Transverse colon (tissue), 4 donors: Measurements from ENCODE around the gene PEAR1. TPM values are rescaled to one million over a fixed set of nuclear protein-coding genes. Genes with fewer than 3 reads are reported as not detected.
A peak's percentile ranks its signal among the peaks of the same experiment; 100 is the strongest.

Experiments used
- DNase-seq: peaks from one replicate; pipeline ENCODE4 v3.0.0-alpha.2; 2019
- H3K27ac ChIP-seq, 4 donors: fragments of 200-600 bp; sonication (generic); 2 replicates each; pipeline ENCODE4 v1.5.1; 2016 to 2018; ENCODE audit warnings: inconsistent platforms in 4 of 4
- H3K27me3 ChIP-seq: fragments of 200-600 bp; sonication (generic); 2 replicates; pipeline ENCODE4 v1.5.1; 2017; ENCODE audit warnings: inconsistent platforms
- H3K36me3 ChIP-seq, 4 donors: fragments of 200-600 bp; sonication (generic); 2 replicates each; pipeline ENCODE4 v1.5.1; 2017 to 2019; ENCODE audit warnings: inconsistent platforms in 4 of 4
- H3K4me1 ChIP-seq, 4 donors: fragments of 200-600 bp; sonication (generic); 2 replicates each; pipeline ENCODE4 v1.5.1; 2017 to 2020; ENCODE audit warnings: inconsistent platforms in 4 of 4
- H3K4me3 ChIP-seq, 4 donors: fragments of 200-600 bp; sonication (generic); 1 replicate in 1 of 4; 2 replicates in 3 of 4; pipeline versions ENCODE4 v1.5.1 to v1.6.1; 2017 to 2019; ENCODE audit warnings: inconsistent platforms in 4 of 4
- H3K9me3 ChIP-seq, 2 donors: fragments of 200-600 bp; sonication (generic); 2 replicates each; pipeline ENCODE4 v1.5.1; 2017 to 2019; ENCODE audit warnings: inconsistent platforms in 2 of 2
- CTCF ChIP-seq, 5 experiments: fragments of 200-600 bp in 3 of 5; fragments of 450-650 bp in 2 of 5; sonication (generic) in 3 of 5; IDR thresholded peaks; 1 replicate in 2 of 5; 2 replicates in 3 of 5; pipeline ENCODE4 v1.5.1; 2016 to 2017; ENCODE audit warnings: antibody characterized with exemption in 5 of 5, inconsistent platforms in 3 of 5, mild to moderate bottlenecking in 2 of 5, moderate library complexity in 1 of 5
- EP300 ChIP-seq: sonication (generic); formaldehyde crosslinking; IDR thresholded peaks from one replicate; pipeline ENCODE4 v1.6.1; 2017; ENCODE audit warnings: antibody characterized with exemption, low read depth
- POLR2A ChIP-seq: fragments of 450-650 bp; IDR thresholded peaks from one replicate; pipeline ENCODE4 v1.6.1; 2016; ENCODE audit warnings: antibody characterized with exemption, mild to moderate bottlenecking, moderate library complexity
- POLR2AphosphoS5 ChIP-seq, 3 donors: sonication (generic); formaldehyde crosslinking; IDR thresholded peaks; one replicate each; pipeline ENCODE4 v1.6.1; 2016; ENCODE audit warnings: antibody characterized with exemption in 3 of 3
- WGBS, 2 donors: methylation state at CpG; one replicate each; pipeline ENCODE4 v1.1.5; 2018; ENCODE audit warnings: low coverage in 1 of 2; 5-methylcytosine and 5-hydroxymethylcytosine counted together
- in situ Hi-C, 4 donors: fragments of 200-750 bp; cut with MboI; loops; one replicate each; pipeline versions ENCODE4 v1.15.0 to v1.15.1; 2017; ENCODE audit warnings: low sequenced_read_pairs in 3 of 4, low pct_ligation_motif_present in 1 of 4, low pct_unique_long_range_greater_than_20kb in 1 of 4
- intact Hi-C: fragments of 100-400 bp; cut with DNase I; formaldehyde crosslinking; loops from one replicate; pipeline ENCODE4 v1.15.1; 2023; ENCODE audit warnings: low total_unique reads
- total RNA-seq, 4 donors: library from RNA; depleted of rRNA; stranded (reverse); fragments of >200 nt; gene quantifications; one replicate each; pipeline ENCODE4 v1.1.0, GENCODE V29; 2016

The PEAR1 gene
- total RNA-seq, 4 donors from 2014 or later: 1.8 to 5.6 (median 3.7) TPM

- TF ChIP-seq EP300 (no peak), POLR2A (no peak), POLR2AphosphoS5 (IDR thresholded peaks at IDR 0.05) (no peak), CTCF (IDR thresholded peaks at IDR 0.05) (no peak)
- no peak for DNase-seq
- WGBS, 2 donors: 92% methylated on average over 3 of the region's 3 CpGs; no CpG with 5 or more reads in 1 of the 2 donors
- Histone ChIP-seq H3K27ac (no peak overlapping the region), H3K4me3 (no peak overlapping the region), H3K36me3 (peaks cover 0 to 63% (median 17%) of the 10 kb centered on the region in 4 donors), H3K9me3 (no peaks in the 10 kb centered on the region), H3K4me1 (no peaks in the 10 kb centered on the region), H3K27me3 (no peaks in the 10 kb centered on the region)
- intact Hi-C loops (no loop called here), in situ Hi-C loops (no loop called here)
Observed at GRCh38 chr1:156943756-156944155, 50.2 kb downstream of the PEAR1 start.

GRCh38 chr1:156944268-156944667 is 50.8 kb downstream of the PEAR1 start:
- intact Hi-C loops (no loop called here), in situ Hi-C loops (no loop called here)
- Histone ChIP-seq H3K27me3 (no peaks in the 10 kb centered on the region), H3K4me1 (no peaks in the 10 kb centered on the region), H3K4me3 (no peak overlapping the region), H3K9me3 (no peaks in the 10 kb centered on the region), H3K27ac (no peak overlapping the region), H3K36me3 (peaks cover 0 to 68% (median 19%) of the 10 kb centered on the region in 4 donors)
- DNase-seq: no peak
- WGBS, 2 donors: 95 to 100% methylated on average over 1 of the region's 1 CpG
- no peak for TF ChIP-seq EP300
- no peak for TF ChIP-seq POLR2AphosphoS5 (IDR thresholded peaks at IDR 0.05)
- no peak for TF ChIP-seq CTCF (IDR thresholded peaks at IDR 0.05)
- no peak for TF ChIP-seq POLR2A

- Histone ChIP-seq H3K27ac (no peak overlapping the region), H3K27me3 (no peaks in the 10 kb centered on the region), H3K9me3 (no peaks in the 10 kb centered on the region), H3K4me1 (no peaks in the 10 kb centered on the region), H3K4me3 (no peak overlapping the region), H3K36me3 (peaks cover 0 to 70% (median 21%) of the 10 kb centered on the region in 4 donors)
- intact Hi-C loops (no loop called here), in situ Hi-C loops (no loop called here)
- TF ChIP-seq CTCF (IDR thresholded peaks at IDR 0.05) (no peak), POLR2A (no peak)
- 98% methylated on average over 8 of the region's 8 CpGs; no CpG with 5 or more reads in 1 of the 2 donors for WGBS, 2 donors
- no peak for DNase-seq
Observed at GRCh38 chr1:156944848-156945247, 51.3 kb downstream of the PEAR1 start.

- TF ChIP-seq POLR2A: no peak
- no peak for TF ChIP-seq EP300
- TF ChIP-seq CTCF (IDR thresholded peaks at IDR 0.05): no peak
- no peak for TF ChIP-seq POLR2AphosphoS5 (IDR thresholded peaks at IDR 0.05)
- Histone ChIP-seq H3K9me3 (no peaks in the 10 kb centered on the region), H3K4me1 (no peaks in the 10 kb centered on the region), H3K36me3 (peaks cover 0 to 74% (median 24%) of the 10 kb centered on the region in 4 donors), H3K27me3 (no peaks in the 10 kb centered on the region), H3K27ac (no peak overlapping the region), H3K4me3 (no peak overlapping the region)
- WGBS, 2 donors: 50 to 74% methylated on average over 4 to 11 of the region's 11 CpGs
- peak; percentile 31 for DNase-seq
- intact Hi-C loops: no loop called here
- in situ Hi-C loops: no loop called here
Observed at GRCh38 chr1:156945881-156946661, 52.6 kb downstream of the PEAR1 start.
